DOHH2 (cell line): ENCODE measurements around the gene L3MBTL3.

Experiments
- H3F3A ChIP-seq: fragments of 200-600 bp; sonication (generic), shearing (Covaris generic); 2 replicates; pipeline ENCODE4 v1.6.0; 2016; ENCODE audit warnings: antibody characterized with exemption, mild to moderate bottlenecking; ENCODE audit not compliant: control insufficient read depth, insufficient read depth
- H3K27ac ChIP-seq: fragments of 200-600 bp; sonication (generic); 2 replicates; pipeline ENCODE4 v1.5.1; 2014; ENCODE audit warnings: low read depth, mild to moderate bottlenecking, low read length, moderate library complexity
- H3K27me3 ChIP-seq: fragments of 200-600 bp; sonication (generic); 2 replicates; pipeline ENCODE4 v1.6.1; 2014; ENCODE audit warnings: mild to moderate bottlenecking, low read length, mixed read lengths; ENCODE audit not compliant: control insufficient read depth
- H3K36me3 ChIP-seq: fragments of 200-600 bp; sonication (generic); 2 replicates; pipeline ENCODE4 v1.6.1; 2014; ENCODE audit warnings: mild to moderate bottlenecking, low read length, moderate library complexity, mixed read lengths; ENCODE audit not compliant: control insufficient read depth
- H3K4me1 ChIP-seq: fragments of 200-600 bp; sonication (generic); 2 replicates; pipeline ENCODE4 v1.6.1; 2014; ENCODE audit warnings: mild to moderate bottlenecking, low read length, mixed read lengths; ENCODE audit not compliant: control insufficient read depth
- H3K4me2 ChIP-seq: fragments of 200-600 bp; sonication (generic); 2 replicates; pipeline ENCODE4 v1.6.0; 2014; ENCODE audit warnings: mild to moderate bottlenecking, low read length, moderate library complexity
- H3K4me3 ChIP-seq: fragments of 200-600 bp; sonication (generic); 2 replicates; pipeline ENCODE4 v1.5.1; 2014; ENCODE audit warnings: mild to moderate bottlenecking, low read length, mixed read lengths
- H3K79me2 ChIP-seq: fragments of 200-600 bp; sonication (generic); 2 replicates; pipeline ENCODE4 v1.6.1; 2014; ENCODE audit warnings: mild to moderate bottlenecking, low read length, mixed read lengths; ENCODE audit not compliant: control insufficient read depth
- H3K9me2 ChIP-seq: fragments of 200-600 bp; sonication (generic); replicated peaks from 2 replicates; pipeline ENCODE4 v1.6.1; 2014; ENCODE audit warnings: mild to moderate bottlenecking, low read length, mixed read lengths; ENCODE audit not compliant: control insufficient read depth
- H3K9me3 ChIP-seq: fragments of 200-600 bp; sonication (generic); 2 replicates; pipeline ENCODE4 v1.6.1; 2014; ENCODE audit warnings: antibody characterized with exemption, low read length, mixed read lengths; ENCODE audit not compliant: control insufficient read depth, insufficient read depth
- H4K20me1 ChIP-seq: fragments of 200-600 bp; sonication (generic); 2 replicates; pipeline ENCODE4 v1.6.0; 2014; ENCODE audit warnings: low read depth, mild to moderate bottlenecking, antibody characterized with exemption, low read length, moderate library complexity; ENCODE audit not compliant: control insufficient read depth, insufficient read depth
- CTCF ChIP-seq: fragments of 200-600 bp; sonication (generic); IDR thresholded peaks from one replicate; pipeline ENCODE4 v1.5.1; 2014; ENCODE audit warnings: antibody characterized with exemption, mild to moderate bottlenecking, low read depth, low read length; ENCODE audit not compliant: poor library complexity, severe bottlenecking
- EZH2phosphoT487 ChIP-seq: fragments of 200-600 bp; sonication (generic); IDR thresholded peaks from 2 replicates; pipeline ENCODE4 v1.6.1; 2017; ENCODE audit warnings: borderline replicate concordance, mild to moderate bottlenecking, antibody characterized with exemption, low read length, moderate library complexity, mixed read lengths

The L3MBTL3 gene

GRCh38 chr6:130120731-130121130, 102.3 kb downstream of the L3MBTL3 start:
- Histone ChIP-seq H3K4me3 (no peak overlapping the region), H3K27me3 (no peaks in the 10 kb centered on the region), H3K9me3 (no peaks in the 10 kb centered on the region), H4K20me1 (no peaks in the 10 kb centered on the region), H3K9me2 (no peaks in the 10 kb centered on the region), H3F3A (peaks cover 3% of the 10 kb centered on the region; the same call in 1 of the 2 replicates), H3K27ac (no peak overlapping the region), H3K36me3 (no peaks in the 10 kb centered on the region), H3K4me1 (peaks cover 26% of the 10 kb centered on the region), H3K4me2 (no peak overlapping the region), H3K79me2 (no peaks in the 10 kb centered on the region)
- TF ChIP-seq CTCF = no peak
- TF ChIP-seq EZH2phosphoT487 = no peak

- Histone ChIP-seq H3F3A (peaks cover 3% of the 10 kb centered on the region; the same call in 1 of the 2 replicates), H3K27me3 (no peaks in the 10 kb centered on the region), H3K27ac (no peak overlapping the region), H3K4me2 (no peak overlapping the region), H3K4me3 (no peak overlapping the region), H3K9me3 (no peaks in the 10 kb centered on the region), H3K9me2 (no peaks in the 10 kb centered on the region), H4K20me1 (no peaks in the 10 kb centered on the region), H3K36me3 (no peaks in the 10 kb centered on the region), H3K4me1 (peaks cover 16% of the 10 kb centered on the region), H3K79me2 (no peaks in the 10 kb centered on the region)
- TF ChIP-seq CTCF = no peak
- no peak for TF ChIP-seq EZH2phosphoT487
Measured at GRCh38 chr6:130122243-130122642, 103.9 kb downstream of the L3MBTL3 start.

GRCh38 chr6:130127195-130127594, 108.8 kb downstream of the L3MBTL3 start:
- H3K4me3 ChIP-seq = no peak overlapping the region
- TF ChIP-seq CTCF (no peak), EZH2phosphoT487 (no peak)

GRCh38 chr6:130128326-130128725, 109.9 kb downstream of the L3MBTL3 start:
- H3K9me2 ChIP-seq = no peaks in the 10 kb centered on the region
- H3K79me2 ChIP-seq = no peaks in the 10 kb centered on the region
- no peak overlapping the region for H3K4me2 ChIP-seq
- no peaks in the 10 kb centered on the region for H3K4me1 ChIP-seq
- no peak overlapping the region for H3K4me3 ChIP-seq
- no peak overlapping the region for H3K27ac ChIP-seq
- H3F3A ChIP-seq = no peaks in the 10 kb centered on the region
- H4K20me1 ChIP-seq = no peaks in the 10 kb centered on the region
- no peaks in the 10 kb centered on the region for H3K27me3 ChIP-seq
- H3K9me3 ChIP-seq = no peaks in the 10 kb centered on the region
- H3K36me3 ChIP-seq = no peaks in the 10 kb centered on the region
- TF ChIP-seq CTCF (no peak), EZH2phosphoT487 (no peak)

More at GRCh38 chr6:130127195-130127594, 108.8 kb downstream of the L3MBTL3 start:
- Histone ChIP-seq H3K4me2 (no peak overlapping the region), H3K79me2 (no peaks in the 10 kb centered on the region), H3K9me2 (no peaks in the 10 kb centered on the region), H3F3A (no peaks in the 10 kb centered on the region), H4K20me1 (no peaks in the 10 kb centered on the region), H3K4me1 (no peaks in the 10 kb centered on the region), H3K27me3 (no peaks in the 10 kb centered on the region), H3K9me3 (no peaks in the 10 kb centered on the region), H3K36me3 (no peaks in the 10 kb centered on the region), H3K27ac (no peak overlapping the region)
